ENCODE data around the gene WDR87. TPM values are rescaled to one million over a fixed set of nuclear protein-coding genes. Genes with fewer than 3 reads are reported as not detected.

The WDR87 gene
- total and polyA plus RNA-seq, 2 of the 8 experiments (the other 6 are each of a cell fraction or from before 2014, with no cell fraction given): not detected

DNA sequence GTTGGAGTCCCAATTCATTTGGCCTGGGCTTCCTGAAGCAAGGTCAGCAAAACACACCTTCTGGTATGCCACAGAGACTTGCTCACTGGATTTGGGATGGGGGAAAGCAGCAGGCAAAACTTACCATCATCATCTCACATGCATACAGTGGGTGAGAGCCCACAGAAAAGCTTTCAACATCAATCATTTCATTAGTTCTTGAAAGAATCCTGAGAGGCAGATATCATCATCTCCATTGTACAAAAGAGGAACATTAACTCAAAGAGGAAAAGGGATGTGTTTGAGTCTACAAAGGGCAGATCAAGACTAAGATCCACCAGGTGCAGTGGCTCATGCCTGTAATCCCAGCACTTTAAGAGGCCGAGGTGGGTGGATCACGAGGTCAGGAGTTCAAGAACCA lies 6.4 kb downstream of the WDR87 start (continued):
- no peak for TF ChIP-seq CHD7 (IDR thresholded peaks at IDR 0.05; ENCODE audit: insufficient replicate concordance, low read length)
- TF ChIP-seq SIRT6 (IDR thresholded peaks at IDR 0.05; ENCODE audit: low read length): no peak
- no peak for TF ChIP-seq CHD2 (IDR thresholded peaks at IDR 0.05; ENCODE audit: low read length)
- TF ChIP-seq BCL11A (IDR thresholded peaks at IDR 0.05; ENCODE audit: low read depth in 2 of 2, low read length in 2 of 2): no peak
- TF ChIP-seq POLR2AphosphoS5 (IDR thresholded peaks at IDR 0.05; ENCODE audit: low read depth, low read length): no peak

All from H1 (cell line).